H7 (cell line): Measurements from ENCODE around the gene NHERF1. TPM values are rescaled to one million over a fixed set of nuclear protein-coding genes. Genes with fewer than 3 reads are reported as not detected.

Experiments used
- DNase-seq: peaks from one replicate; pipeline ENCODE4 v3.0.0; 2012
- H3K27me3 ChIP-seq: 2 replicates; pipeline ENCODE4 v1.6.0; 2011; ENCODE audit warnings: mild to moderate bottlenecking, low read length; ENCODE audit not compliant: control insufficient read depth, insufficient read depth
- H3K36me3 ChIP-seq: replicated peaks from 2 replicates; pipeline ENCODE4 v1.5.1; 2011; ENCODE audit warnings: low read length; ENCODE audit not compliant: control insufficient read depth, insufficient read depth
- H3K4me3 ChIP-seq: 2 replicates; pipeline ENCODE4 v1.5.1; 2011; ENCODE audit warnings: low read depth, mild to moderate bottlenecking, control low read depth, low read length, moderate library complexity; ENCODE audit not compliant: insufficient read depth
- total RNA-seq: library from RNA; depleted of rRNA; stranded (reverse); fragments of >200 nt; shearing (Covaris generic); gene quantifications from 2 replicates; pipeline ENCODE4 v1.2.3, GENCODE V29; 2014

Gene NHERF1
- total RNA-seq, 1 experiment from 2014 or later = 79.1 TPM

- H3K4me3 ChIP-seq = no peak overlapping the region
- H3K36me3 ChIP-seq = peaks cover 1% of the 10 kb centered on the region
- no peaks in the 10 kb centered on the region for H3K27me3 ChIP-seq
- peak; percentile 62 for DNase-seq
These were observed 57.2 kb downstream of the NHERF1 start for GRCh38 chr17:74805591-74805991.

DNA sequence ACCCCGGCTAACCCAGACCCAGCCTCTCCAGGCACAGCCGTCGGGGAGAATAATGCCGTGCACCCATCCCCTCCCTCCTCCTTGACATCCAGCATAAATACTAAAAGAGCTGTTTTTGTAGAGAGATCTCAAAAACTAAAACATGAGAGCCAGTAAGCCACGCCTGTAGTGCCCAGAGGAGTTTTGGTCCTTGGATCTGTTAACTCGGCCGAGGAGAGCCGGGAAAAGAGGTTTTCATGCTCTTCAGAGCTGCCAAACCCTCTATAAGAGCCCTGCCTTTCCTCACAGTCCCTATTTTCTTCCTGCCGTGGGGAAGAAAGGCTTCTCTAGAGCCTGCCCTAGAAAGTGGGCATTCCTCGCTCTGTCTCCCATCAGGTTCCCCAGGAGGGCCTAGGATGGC is 57.9 kb downstream of the NHERF1 start:
- no peak for DNase-seq
- no peak overlapping the region for H3K4me3 ChIP-seq
- peaks cover 1% of the 10 kb centered on the region for H3K36me3 ChIP-seq

DNA sequence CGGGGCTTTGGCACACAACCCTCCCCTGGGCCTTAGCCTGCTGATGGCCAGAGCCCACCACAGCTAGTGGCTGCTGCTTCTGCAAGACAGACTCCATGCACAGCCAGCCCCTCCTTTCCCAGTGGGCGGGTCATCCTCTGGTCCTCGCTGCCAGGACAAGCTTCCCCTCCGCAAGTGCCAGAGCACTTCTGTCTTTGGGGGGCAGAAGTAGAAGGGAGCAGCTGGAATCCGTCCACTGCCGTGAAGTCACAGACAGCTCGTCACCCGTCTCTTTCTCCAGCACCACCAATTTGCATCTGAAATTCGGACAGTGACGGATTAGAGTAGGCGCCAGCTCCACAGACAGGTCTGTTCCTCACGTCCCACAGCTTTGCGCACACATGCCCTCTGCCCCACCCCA is 59.0 kb downstream of the NHERF1 start:
- no peak for DNase-seq

More for the DNA sequence above, 57.9 kb downstream of the NHERF1 start:
- H3K27me3 ChIP-seq = no peaks in the 10 kb centered on the region

DNA sequence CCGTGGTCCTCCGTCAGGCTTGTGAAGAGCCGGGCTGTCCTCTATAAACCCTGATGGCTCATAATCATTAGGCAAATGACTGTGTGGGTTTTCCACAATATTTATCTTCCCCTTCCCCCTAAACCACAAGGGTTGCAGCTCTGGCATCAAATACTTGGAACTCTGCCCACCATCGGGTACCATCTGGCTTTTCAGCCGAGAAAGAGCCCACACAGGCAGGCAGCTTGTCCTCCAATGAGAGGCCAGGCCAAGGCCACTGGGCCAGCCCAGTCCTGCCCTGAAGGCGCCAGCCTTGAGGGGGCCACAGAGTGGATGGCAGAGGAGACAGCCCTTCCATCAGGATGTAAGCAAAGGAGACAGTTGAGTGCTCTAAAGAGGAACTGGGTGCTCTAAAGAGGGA is 59.5 kb downstream of the NHERF1 start:
- H3K27me3 ChIP-seq = no peaks in the 10 kb centered on the region
- H3K36me3 ChIP-seq = peaks cover 1% of the 10 kb centered on the region
- H3K4me3 ChIP-seq = no peak overlapping the region
- no peak for DNase-seq

More for the DNA sequence above, 59.0 kb downstream of the NHERF1 start:
- Histone ChIP-seq H3K36me3 (peaks cover 1% of the 10 kb centered on the region), H3K4me3 (no peak overlapping the region), H3K27me3 (no peaks in the 10 kb centered on the region)

DNA sequence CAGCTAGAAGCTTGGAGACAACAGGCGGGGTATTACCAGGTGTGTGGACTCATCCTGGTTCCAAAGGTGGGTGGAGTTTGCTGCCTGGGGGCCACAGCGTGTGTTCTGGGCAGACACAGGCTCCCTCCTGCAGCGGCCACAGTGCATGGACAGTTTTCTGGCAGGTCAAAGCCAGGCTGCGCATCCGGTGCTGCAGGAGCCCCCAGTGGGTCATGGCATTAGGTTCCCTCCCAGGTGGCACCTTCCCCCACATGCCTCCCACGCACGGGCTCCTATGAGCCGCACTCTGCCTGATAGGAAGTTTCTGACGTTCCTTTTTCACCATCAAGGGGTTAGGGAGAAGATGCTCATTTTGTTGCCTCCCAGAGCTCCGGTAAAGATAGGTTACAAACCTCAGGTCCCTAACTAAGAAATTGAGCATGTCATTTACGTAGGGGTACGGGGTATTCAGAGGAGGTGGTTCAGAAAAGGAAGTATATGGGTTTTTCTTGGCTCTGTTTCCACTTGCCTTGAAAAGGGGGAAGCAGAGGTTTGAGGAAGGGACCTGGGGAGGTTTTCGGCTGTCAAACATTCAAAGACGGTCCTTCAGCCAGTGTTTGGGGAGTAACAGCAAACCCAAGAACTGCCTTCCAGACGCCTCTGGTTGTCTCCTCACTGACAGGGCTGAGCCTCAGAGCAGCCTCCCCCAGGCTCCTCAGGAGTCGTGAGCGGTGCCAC is 60.4 kb downstream of the NHERF1 start:
- DNase-seq = no peak
- H3K4me3 ChIP-seq = no peak overlapping the region
- H3K36me3 ChIP-seq = peaks cover 1% of the 10 kb centered on the region
- H3K27me3 ChIP-seq = no peaks in the 10 kb centered on the region

DNA sequence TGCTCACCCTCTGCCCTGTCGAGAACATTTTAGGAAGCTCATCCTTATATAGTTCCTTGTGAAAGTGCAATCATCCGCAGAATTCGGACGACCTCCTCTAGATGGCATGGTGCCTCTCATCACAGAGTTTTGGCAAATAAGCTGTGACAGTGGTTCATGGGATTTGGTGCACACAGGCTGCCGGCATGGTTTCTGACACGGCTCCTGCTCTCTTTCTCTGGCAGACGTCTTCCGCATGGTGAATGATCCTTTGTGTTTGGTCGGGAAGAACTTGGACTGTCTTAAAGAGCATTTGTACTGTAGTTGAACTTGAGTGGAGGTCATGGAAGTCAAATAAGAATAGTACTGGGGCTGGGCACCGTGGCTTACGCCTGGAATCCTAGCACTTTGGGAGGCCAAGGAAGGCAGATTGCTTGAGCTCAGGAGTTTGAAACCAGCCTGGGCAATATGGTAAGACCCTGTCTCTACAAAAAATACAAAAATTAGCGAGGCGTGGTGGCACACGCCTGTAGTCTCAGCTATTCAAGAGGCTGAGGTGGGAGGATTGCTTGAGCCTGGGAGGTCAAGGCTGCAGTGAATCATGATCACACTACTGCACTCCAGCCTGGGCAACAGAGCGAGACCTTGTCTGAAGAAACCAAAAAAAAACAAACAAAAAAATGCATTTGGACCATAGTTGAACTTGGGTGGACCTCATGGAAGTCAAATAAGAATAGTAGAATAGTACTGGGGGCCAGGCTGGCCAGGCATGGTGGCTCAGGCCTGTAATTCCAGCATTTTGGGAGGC is 62.5 kb downstream of the NHERF1 start:
- Histone ChIP-seq H3K36me3 (no peaks in the 10 kb centered on the region; the same call in none of the 2 replicates), H3K27me3 (no peaks in the 10 kb centered on the region), H3K4me3 (no peak overlapping the region)
- DNase-seq = no peak

DNA sequence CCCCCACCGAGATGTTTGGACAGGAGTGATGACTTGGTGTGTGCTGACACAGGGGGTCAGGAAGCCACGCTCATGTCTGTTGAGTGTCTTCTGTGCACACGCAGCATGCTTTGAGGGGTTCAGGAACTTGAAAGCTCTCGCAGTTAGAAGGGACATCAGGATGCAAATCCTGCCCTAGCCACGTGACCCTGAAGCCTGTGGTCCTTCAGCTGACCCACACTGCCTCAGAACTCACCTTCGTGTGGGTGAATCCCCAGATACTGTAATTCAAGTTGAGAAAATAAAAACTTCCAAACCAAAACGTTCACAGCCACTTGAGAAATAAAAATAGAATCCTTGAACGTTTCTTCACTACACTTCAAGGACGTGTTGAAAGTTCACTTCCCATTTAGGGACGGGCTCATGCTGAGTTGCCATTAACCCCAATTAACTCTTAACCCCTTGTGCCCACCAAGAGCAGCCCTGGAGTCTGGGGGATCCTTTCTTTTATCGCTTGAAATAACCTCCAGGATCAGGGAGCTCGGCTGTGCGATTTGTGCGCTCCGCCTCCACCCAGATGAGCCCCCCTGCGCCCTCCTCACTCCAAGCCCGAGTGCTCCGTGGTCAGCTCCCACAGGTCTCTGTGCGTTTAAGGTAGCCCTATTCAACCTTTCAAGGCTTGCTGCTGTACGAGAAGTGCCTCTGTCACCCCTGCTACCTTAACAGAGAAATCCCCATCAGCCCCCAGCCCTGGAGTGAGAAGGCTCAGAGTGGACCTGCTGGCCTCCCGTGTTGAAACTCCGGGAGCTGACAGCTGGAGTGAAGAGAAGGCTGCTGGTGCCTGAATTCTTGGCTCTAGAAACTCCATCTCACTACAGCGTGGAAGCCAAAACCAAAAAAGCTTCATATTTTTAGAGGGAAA is 63.9 kb downstream of the NHERF1 start:
- Histone ChIP-seq H3K36me3 (no peaks in the 10 kb centered on the region; the same call in none of the 2 replicates), H3K4me3 (no peak overlapping the region), H3K27me3 (no peaks in the 10 kb centered on the region)
- peak; percentile 47 for DNase-seq

DNA sequence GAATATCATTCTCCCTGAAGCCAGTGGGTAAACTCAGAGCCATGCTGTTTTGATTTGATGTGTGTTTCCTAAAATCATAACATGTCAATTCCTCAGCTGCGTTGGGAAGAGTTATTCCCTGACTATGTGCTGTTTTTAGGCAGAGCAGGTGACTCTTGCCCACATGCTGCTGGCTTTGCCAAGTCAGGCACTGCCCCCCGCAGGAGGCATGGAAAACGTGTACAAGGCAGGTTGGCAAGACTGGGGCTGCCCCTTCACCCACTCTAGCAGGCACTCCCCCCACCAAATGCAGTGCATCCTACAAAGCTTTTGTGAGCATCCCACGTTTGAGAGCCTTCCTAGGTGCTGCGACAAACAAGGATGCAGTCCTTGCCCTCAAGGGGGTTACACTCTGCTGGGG is 66.0 kb downstream of the NHERF1 start:
- Histone ChIP-seq H3K4me3 (no peak overlapping the region), H3K27me3 (no peaks in the 10 kb centered on the region), H3K36me3 (no peaks in the 10 kb centered on the region; the same call in none of the 2 replicates)
- DNase-seq = peak; percentile 57

GRCh38 chr17:74815067-74815466 is 66.6 kb downstream of the NHERF1 start:
- Histone ChIP-seq H3K27me3 (no peaks in the 10 kb centered on the region), H3K36me3 (no peaks in the 10 kb centered on the region; the same call in none of the 2 replicates), H3K4me3 (no peak overlapping the region)
- peak; percentile 38 for DNase-seq

- H3K27me3 ChIP-seq = no peaks in the 10 kb centered on the region
- DNase-seq = peak; percentile 93
- H3K36me3 ChIP-seq = no peaks in the 10 kb centered on the region; the same call in 1 of the 2 replicates
- H3K4me3 ChIP-seq = no peak overlapping the region
These were observed 67.3 kb downstream of the NHERF1 start for GRCh38 chr17:74815550-74816370.

- no peaks in the 10 kb centered on the region; the same call in 1 of the 2 replicates for H3K36me3 ChIP-seq
- H3K27me3 ChIP-seq = no peaks in the 10 kb centered on the region
- no peak overlapping the region for H3K4me3 ChIP-seq
- DNase-seq = peak; percentile 30
These were observed 68.6 kb downstream of the NHERF1 start for GRCh38 chr17:74816905-74817620.

GRCh38 chr17:74818291-74818938 is 70.0 kb downstream of the NHERF1 start:
- Histone ChIP-seq H3K36me3 (no peaks in the 10 kb centered on the region; the same call in 1 of the 2 replicates), H3K4me3 (no peak overlapping the region), H3K27me3 (no peaks in the 10 kb centered on the region)
- DNase-seq = peak; percentile 78
